HCT116 (cell line): ENCODE measurements around the gene MT4. TPM values are rescaled to one million over a fixed set of nuclear protein-coding genes. Genes with fewer than 3 reads are reported as not detected.

Experiments
- ATAC-seq: fragments of 200-7000 bp; cut with Tn5 transposase; 2 replicates; pipeline ENCODE4 v1.9.1; 2020; ENCODE audit warnings: mild to moderate bottlenecking, moderate library complexity
- BruUV-seq: library from RNA; stranded (reverse); fragments of 400-500 nt; replicated peaks from 2 replicates; lab custom pipeline; 2021; lab: Mats Ljungman, UMichigan
- CTCF ChIA-PET: fragments of 300-600 bp; sonication (Branson Sonifier 250); formaldehyde crosslinking; loops from one replicate; lab custom pipeline; 2021; ENCODE audit warnings: antibody characterized with exemption; lab: Charles Lee
- POLR2A ChIA-PET: fragments of 300-600, 350-600 bp; sonication (Branson Sonifier 250); formaldehyde crosslinking; loops from one replicate; lab custom pipeline; 2021; ENCODE audit warnings: antibody characterized with exemption; lab: Charles Lee
- RAD21 ChIA-PET, 2 experiments: fragments of 300-600 bp; sonication (Branson Sonifier 250); formaldehyde crosslinking; loops; one replicate each; lab custom pipeline; 2023; ENCODE audit warnings: low total read pairs in 2 of 2; ENCODE audit not compliant: uncharacterized antibody in 2 of 2, unreplicated experiment in 2 of 2, low non-redundant PET in 1 of 2; lab: Charles Lee
- DNase-seq: peaks from one replicate; pipeline ENCODE4 v3.0.0-alpha.2; 2010; ENCODE audit warnings: low read depth, low spot score
- H2AFZ ChIP-seq: fragments of 200-600 bp; shearing (Covaris generic), sonication (generic); 2 replicates; pipeline ENCODE4 v1.6.1; 2017; ENCODE audit warnings: low read depth, mixed run types, mixed read lengths, antibody characterized with exemption, low read length; ENCODE audit not compliant: poor library complexity, severe bottlenecking
- H3K27ac ChIP-seq: 2 replicates; pipeline ENCODE4 v1.5.1; 2012; ENCODE audit warnings: low read depth, low read length
- H3K27me3 ChIP-seq: fragments of 200-600 bp; sonication (generic); 2 replicates; pipeline ENCODE4 v1.6.1; 2016; ENCODE audit warnings: mixed run types, low read length, mixed read lengths; ENCODE audit not compliant: insufficient read depth
- H3K36me3 ChIP-seq, 2 experiments: fragments of 200-500 bp in 1 of 2; fragments of 200-600 bp in 1 of 2; sonication (Bioruptor generic) in 1 of 2; sonication (generic) in 1 of 2; 2 replicates each; pipeline versions ENCODE4 v1.5.1 to v1.6.1; 2014 to 2016; ENCODE audit warnings: low read length in 2 of 2, inconsistent platforms in 1 of 2, mixed read lengths in 1 of 2, mixed run types in 1 of 2; ENCODE audit not compliant: insufficient read depth in 2 of 2, control insufficient read depth in 1 of 2
- H3K4me1 ChIP-seq, 2 experiments: fragments of 200-600 bp in 1 of 2; sonication (generic) in 1 of 2; 2 replicates each; pipeline versions ENCODE4 v1.5.1 to v1.6.1; 2012 to 2017; ENCODE audit warnings: low read length in 2 of 2, inconsistent platforms in 1 of 2, mild to moderate bottlenecking in 1 of 2, mixed read lengths in 1 of 2, mixed run types in 1 of 2, moderate library complexity in 1 of 2; ENCODE audit not compliant: insufficient read depth in 2 of 2, control insufficient read depth in 1 of 2
- H3K4me2 ChIP-seq: fragments of 200-600 bp; sonication (generic); 2 replicates; pipeline ENCODE4 v1.6.1; 2017; ENCODE audit warnings: mixed run types, low read length, mixed read lengths
- H3K4me3 ChIP-seq, 2 experiments: fragments of 200-600 bp in 1 of 2; sonication (generic) in 1 of 2; replicated peaks in 1 of 2; 2 replicates each; pipeline ENCODE4 v1.5.1; 2011 to 2016; ENCODE audit warnings: low read length in 2 of 2, control low read depth in 1 of 2, low read depth in 1 of 2, mild to moderate bottlenecking in 1 of 2, mixed read lengths in 1 of 2, mixed run types in 1 of 2
- H3K79me2 ChIP-seq: fragments of 200-600 bp; sonication (generic); 2 replicates; pipeline ENCODE4 v1.6.1; 2017; ENCODE audit warnings: mild to moderate bottlenecking, mixed run types, low read length, moderate library complexity, mixed read lengths; ENCODE audit not compliant: insufficient read depth
- H3K9ac ChIP-seq: fragments of 200-600 bp; sonication (generic); 2 replicates; pipeline ENCODE4 v1.6.1; 2016; ENCODE audit warnings: low read length, mixed read lengths
- H3K9me2 ChIP-seq: fragments of 200-600 bp; sonication (generic), shearing (Covaris generic); 2 replicates; pipeline ENCODE4 v1.6.1; 2017; ENCODE audit warnings: mixed run types, mild to moderate bottlenecking, moderate library complexity; ENCODE audit not compliant: insufficient read depth
- H3K9me3 ChIP-seq, 2 experiments: fragments of 200-500 bp in 1 of 2; fragments of 200-600 bp in 1 of 2; sonication (Bioruptor generic) in 1 of 2; sonication (generic) in 1 of 2; 2 replicates each; pipeline ENCODE4 v1.6.1; 2014 to 2017; ENCODE audit warnings: low read length in 2 of 2, mixed read lengths in 2 of 2, inconsistent platforms in 1 of 2, low read depth in 1 of 2, mild to moderate bottlenecking in 1 of 2, mixed run types in 1 of 2, moderate library complexity in 1 of 2; ENCODE audit not compliant: control insufficient read depth in 1 of 2, insufficient read depth in 1 of 2
- H4K20me1 ChIP-seq: fragments of 200-600 bp; sonication (generic), shearing (Covaris generic); 2 replicates; pipeline ENCODE4 v1.6.1; 2017; ENCODE audit warnings: mixed run types, mild to moderate bottlenecking, moderate library complexity; ENCODE audit not compliant: insufficient read depth
- CEBPB ChIP-seq: IDR thresholded peaks from 2 replicates; pipeline ENCODE4 v1.6.1; 2012; ENCODE audit warnings: low read depth
- ELF1 ChIP-seq: IDR thresholded peaks from 2 replicates; pipeline ENCODE4 v1.6.1; 2012; ENCODE audit warnings: low read depth, borderline replicate concordance
- EZH2 ChIP-seq: fragments of 200-600 bp; sonication (generic); IDR thresholded peaks from 2 replicates; pipeline ENCODE4 v1.6.1; 2017; ENCODE audit warnings: antibody characterized with exemption, mixed run types
- JUND ChIP-seq: IDR thresholded peaks from 2 replicates; pipeline ENCODE4 v1.6.1; 2012
- POLR2AphosphoS5 ChIP-seq: IDR thresholded peaks from 2 replicates; pipeline ENCODE4 v1.6.1; 2011; ENCODE audit warnings: mild to moderate bottlenecking, low read depth, low read length, moderate library complexity
- RAD21 ChIP-seq: IDR thresholded peaks from 2 replicates; pipeline ENCODE4 v1.6.1; 2012; ENCODE audit warnings: low read depth, mild to moderate bottlenecking
- SIN3A ChIP-seq: IDR thresholded peaks from 2 replicates; pipeline ENCODE4 v1.6.1; 2012; ENCODE audit warnings: low read depth
- SP1 ChIP-seq: IDR thresholded peaks from 2 replicates; pipeline ENCODE4 v1.6.1; 2012; ENCODE audit warnings: low read depth
- SRF ChIP-seq: IDR thresholded peaks from 2 replicates; pipeline ENCODE4 v1.6.1; 2012; ENCODE audit warnings: low read depth
- ZFX ChIP-seq: fragments of 450-650 bp; IDR thresholded peaks from 2 replicates; pipeline ENCODE4 v1.6.1; 2017
- intact Hi-C: fragments of 100-400 bp; cut with micrococcal nuclease; formaldehyde crosslinking; loops from 2 replicates; pipeline ENCODE4 v1.10.0; 2022
- total RNA-seq: library from RNA; stranded (reverse); gene quantifications from one replicate; pipeline ENCODE4 v1.2.1, GENCODE V29; 2021; ENCODE audit not compliant: unreplicated experiment
- TF ChIP-seq, protein P1 (sequence below): IDR thresholded peaks from 2 replicates; pipeline ENCODE4 v1.6.1; 2012
- TF ChIP-seq, protein P2 (sequence below), 3 experiments: fragments of 200-600 bp in 1 of 3; sonication (generic) in 1 of 3; IDR thresholded peaks in 2 of 3; conservative IDR thresholded peaks in 1 of 3; 2 replicates each; pipeline ENCODE4 v1.5.1; 2012 to 2017; ENCODE audit warnings: low read depth in 2 of 3, low read length in 2 of 3, antibody characterized with exemption in 1 of 3, borderline replicate concordance in 1 of 3, control low read depth in 1 of 3, mild to moderate bottlenecking in 1 of 3, mixed read lengths in 1 of 3, mixed run types in 1 of 3, moderate library complexity in 1 of 3; ENCODE audit not compliant: insufficient read depth in 1 of 3
- TF ChIP-seq, protein P3 (sequence below): IDR thresholded peaks from 2 replicates; pipeline ENCODE4 v1.6.1; 2011; ENCODE audit warnings: mild to moderate bottlenecking, low read length, moderate library complexity; ENCODE audit not compliant: insufficient replicate concordance; ENCODE audit errors: extremely low read depth

MT4 gene
- total RNA-seq, 1 experiment from 2014 or later: not detected

DNA sequence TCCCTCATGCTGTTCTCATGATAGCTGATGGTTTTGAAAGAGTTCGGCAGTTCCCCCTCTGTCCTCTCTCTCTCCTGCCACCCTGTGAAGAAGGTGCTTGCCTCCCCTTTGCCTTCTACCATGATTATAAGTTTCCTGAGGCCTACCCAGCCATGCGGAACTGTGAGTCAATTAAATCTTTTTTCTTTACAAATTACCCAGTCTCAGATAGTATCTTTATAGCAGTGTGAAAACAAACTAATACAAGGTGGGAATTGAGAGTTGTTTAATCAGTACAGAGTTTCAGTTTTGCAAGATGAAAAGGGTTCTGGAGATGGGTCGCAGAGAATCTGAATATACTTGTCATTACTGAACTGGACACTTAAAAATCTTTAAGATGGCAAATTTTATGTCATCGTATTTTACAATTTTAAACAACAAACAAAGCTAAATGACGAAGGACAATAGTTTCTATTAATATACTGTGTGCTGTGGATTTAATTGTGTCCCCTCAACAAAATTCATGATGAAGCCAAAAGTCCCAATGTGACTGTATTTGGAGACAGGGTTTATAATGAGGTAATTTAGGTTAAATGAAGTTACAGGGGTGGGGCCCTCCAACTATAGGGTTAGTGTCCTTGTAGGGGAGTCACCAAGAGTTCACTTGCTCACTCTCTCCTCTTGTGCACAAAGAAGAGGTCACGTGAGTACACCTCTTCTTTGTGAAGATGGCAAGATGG lies 28.9 kb downstream of the MT4 start:
- BruUV-seq: no TSS peak
- ATAC-seq (no peak), DNase-seq (no peak)
- no peaks in the 10 kb centered on the region for H3K27me3 ChIP-seq
- H3K27ac ChIP-seq: no peak overlapping the region
- H4K20me1 ChIP-seq: no peaks in the 10 kb centered on the region
- RAD21 ChIA-PET: no interaction called here
- CTCF ChIA-PET: no interaction called here
- no peak overlapping the region for H2AFZ ChIP-seq
- H3K36me3 ChIP-seq: no peaks in the 10 kb centered on the region
- no peaks in the 10 kb centered on the region for H3K9me3 ChIP-seq
- H3K4me3 ChIP-seq: no peak overlapping the region
- POLR2A ChIA-PET: no interaction called here
- 0 out of 4 replicates have a peak, but pooled peaks cover 0 to 3% of the 10 kb centered on the region in 2 experiments for H3K4me1 ChIP-seq
- no peak overlapping the region for H3K4me2 ChIP-seq
- intact Hi-C loops: no loop called here
- TF ChIP-seq, protein P1, sequence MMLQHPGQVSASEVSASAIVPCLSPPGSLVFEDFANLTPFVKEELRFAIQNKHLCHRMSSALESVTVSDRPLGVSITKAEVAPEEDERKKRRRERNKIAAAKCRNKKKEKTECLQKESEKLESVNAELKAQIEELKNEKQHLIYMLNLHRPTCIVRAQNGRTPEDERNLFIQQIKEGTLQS: no peak
- TF ChIP-seq CEBPB (no peak), ELF1 (no peak), SIN3A (no peak), POLR2AphosphoS5 (no peak), SRF (no peak), ZFX (no peak), SP1 (no peak), RAD21 (no peak), EZH2 (no peak), JUND (no peak)
- TF ChIP-seq, protein P2, sequence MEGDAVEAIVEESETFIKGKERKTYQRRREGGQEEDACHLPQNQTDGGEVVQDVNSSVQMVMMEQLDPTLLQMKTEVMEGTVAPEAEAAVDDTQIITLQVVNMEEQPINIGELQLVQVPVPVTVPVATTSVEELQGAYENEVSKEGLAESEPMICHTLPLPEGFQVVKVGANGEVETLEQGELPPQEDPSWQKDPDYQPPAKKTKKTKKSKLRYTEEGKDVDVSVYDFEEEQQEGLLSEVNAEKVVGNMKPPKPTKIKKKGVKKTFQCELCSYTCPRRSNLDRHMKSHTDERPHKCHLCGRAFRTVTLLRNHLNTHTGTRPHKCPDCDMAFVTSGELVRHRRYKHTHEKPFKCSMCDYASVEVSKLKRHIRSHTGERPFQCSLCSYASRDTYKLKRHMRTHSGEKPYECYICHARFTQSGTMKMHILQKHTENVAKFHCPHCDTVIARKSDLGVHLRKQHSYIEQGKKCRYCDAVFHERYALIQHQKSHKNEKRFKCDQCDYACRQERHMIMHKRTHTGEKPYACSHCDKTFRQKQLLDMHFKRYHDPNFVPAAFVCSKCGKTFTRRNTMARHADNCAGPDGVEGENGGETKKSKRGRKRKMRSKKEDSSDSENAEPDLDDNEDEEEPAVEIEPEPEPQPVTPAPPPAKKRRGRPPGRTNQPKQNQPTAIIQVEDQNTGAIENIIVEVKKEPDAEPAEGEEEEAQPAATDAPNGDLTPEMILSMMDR (IDR thresholded peaks at IDR 0.05 in 2 of 3, conservative IDR thresholded peaks at IDR 0.05 in 1 of 3; ENCODE audit: borderline replicate concordance in 1 of 3, insufficient read depth in 1 of 3, low read depth in 2 of 3, low read length in 2 of 3): no peak
- TF ChIP-seq, protein P3, sequence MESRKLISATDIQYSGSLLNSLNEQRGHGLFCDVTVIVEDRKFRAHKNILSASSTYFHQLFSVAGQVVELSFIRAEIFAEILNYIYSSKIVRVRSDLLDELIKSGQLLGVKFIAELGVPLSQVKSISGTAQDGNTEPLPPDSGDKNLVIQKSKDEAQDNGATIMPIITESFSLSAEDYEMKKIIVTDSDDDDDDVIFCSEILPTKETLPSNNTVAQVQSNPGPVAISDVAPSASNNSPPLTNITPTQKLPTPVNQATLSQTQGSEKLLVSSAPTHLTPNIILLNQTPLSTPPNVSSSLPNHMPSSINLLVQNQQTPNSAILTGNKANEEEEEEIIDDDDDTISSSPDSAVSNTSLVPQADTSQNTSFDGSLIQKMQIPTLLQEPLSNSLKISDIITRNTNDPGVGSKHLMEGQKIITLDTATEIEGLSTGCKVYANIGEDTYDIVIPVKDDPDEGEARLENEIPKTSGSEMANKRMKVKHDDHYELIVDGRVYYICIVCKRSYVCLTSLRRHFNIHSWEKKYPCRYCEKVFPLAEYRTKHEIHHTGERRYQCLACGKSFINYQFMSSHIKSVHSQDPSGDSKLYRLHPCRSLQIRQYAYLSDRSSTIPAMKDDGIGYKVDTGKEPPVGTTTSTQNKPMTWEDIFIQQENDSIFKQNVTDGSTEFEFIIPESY: no peak
- TF ChIP-seq, all 23 proteins: peak for 0
- Histone ChIP-seq H3K79me2 (no peaks in the 10 kb centered on the region), H3K9me2 (no peaks in the 10 kb centered on the region), H3K9ac (no peak overlapping the region)
